IPS DF 6.9 (cell line): ENCODE results near the gene ARID3B.

Experiments used
- DNase-seq: peaks from one replicate; pipeline ENCODE4 v3.0.0-alpha.2; 2013; ENCODE audit warnings: low read depth, low spot score
- H3K27ac ChIP-seq: one replicate; pipeline ENCODE4 v1.5.1; 2013; ENCODE audit warnings: low read length, control low read depth
- H3K27me3 ChIP-seq: 2 replicates; pipeline ENCODE4 v1.6.1; 2013; ENCODE audit warnings: mild to moderate bottlenecking, low read length; ENCODE audit not compliant: control insufficient read depth, insufficient read depth
- H3K36me3 ChIP-seq: 2 replicates; pipeline ENCODE4 v1.6.1; 2013; ENCODE audit warnings: low read length; ENCODE audit not compliant: control insufficient read depth, insufficient read depth
- H3K4me1 ChIP-seq: 2 replicates; pipeline ENCODE4 v1.6.1; 2013; ENCODE audit warnings: low read length; ENCODE audit not compliant: control insufficient read depth, insufficient read depth
- H3K4me3 ChIP-seq: 2 replicates; pipeline ENCODE4 v1.5.1; 2013; ENCODE audit warnings: mild to moderate bottlenecking, low read length
- H3K9me3 ChIP-seq: 2 replicates; pipeline ENCODE4 v1.6.1; 2013; ENCODE audit warnings: low read length, inconsistent platforms; ENCODE audit not compliant: control insufficient read depth, insufficient read depth
- WGBS: extraction: QIAGEN DNeasy Blood & Tissue Kit; methylation state at CpG from one replicate; pipeline ENCODE4 v1.1.7; 2013; ENCODE audit warnings: mixed read lengths, missing lambda C conversion rate; ENCODE audit not compliant: insufficient read length, insufficient coverage; 5-methylcytosine and 5-hydroxymethylcytosine counted together

The ARID3B gene

GRCh38 chr15:74564182-74564581 lies 23.2 kb downstream of the ARID3B start:
- no CpG with 5 or more reads among the region's 1 CpG for WGBS
- Histone ChIP-seq H3K4me3 (no peak overlapping the region), H3K9me3 (no peaks in the 10 kb centered on the region), H3K4me1 (no peaks in the 10 kb centered on the region), H3K36me3 (peaks cover 4% of the 10 kb centered on the region; the same call in 1 of the 2 replicates), H3K27ac (no peak overlapping the region), H3K27me3 (no peaks in the 10 kb centered on the region)
- DNase-seq = no peak

- no peaks in the 10 kb centered on the region for H3K4me1 ChIP-seq
- no peak overlapping the region for H3K27ac ChIP-seq
- H3K27me3 ChIP-seq = no peaks in the 10 kb centered on the region
- peaks cover 5% of the 10 kb centered on the region; the same call in 1 of the 2 replicates for H3K36me3 ChIP-seq
- DNase-seq = no peak
- H3K9me3 ChIP-seq = no peaks in the 10 kb centered on the region
- WGBS = no CpG with 5 or more reads among the region's 2 CpGs
- no peak overlapping the region for H3K4me3 ChIP-seq
These were observed 24.5 kb downstream of the ARID3B start for GRCh38 chr15:74565381-74566085.

GRCh38 chr15:74568594-74568993 lies 27.6 kb downstream of the ARID3B start:
- Histone ChIP-seq H3K4me3 (no peak overlapping the region), H3K4me1 (no peaks in the 10 kb centered on the region), H3K36me3 (peaks cover 20% of the 10 kb centered on the region; the same call in 1 of the 2 replicates), H3K27ac (no peak overlapping the region), H3K9me3 (no peaks in the 10 kb centered on the region), H3K27me3 (no peaks in the 10 kb centered on the region)
- no peak for DNase-seq
- no CpG with 5 or more reads among the region's 1 CpG for WGBS

- Histone ChIP-seq H3K4me3 (no peak overlapping the region), H3K27me3 (no peaks in the 10 kb centered on the region), H3K4me1 (no peaks in the 10 kb centered on the region), H3K27ac (no peak overlapping the region), H3K36me3 (peaks cover 21% of the 10 kb centered on the region; the same call in 1 of the 2 replicates), H3K9me3 (no peaks in the 10 kb centered on the region)
- no CpG with 5 or more reads among the region's 4 CpGs for WGBS
- DNase-seq = no peak
These were observed 28.7 kb downstream of the ARID3B start for GRCh38 chr15:74569731-74570070.

GRCh38 chr15:74571191-74571590 lies 30.2 kb downstream of the ARID3B start:
- Histone ChIP-seq H3K4me3 (no peak overlapping the region), H3K9me3 (no peaks in the 10 kb centered on the region), H3K4me1 (no peaks in the 10 kb centered on the region), H3K36me3 (peaks cover 29% of the 10 kb centered on the region; the same call in 1 of the 2 replicates), H3K27me3 (no peaks in the 10 kb centered on the region), H3K27ac (no peak overlapping the region)
- no CpG with 5 or more reads among the region's 3 CpGs for WGBS
- no peak for DNase-seq

- no peaks in the 10 kb centered on the region for H3K27me3 ChIP-seq
- no peaks in the 10 kb centered on the region for H3K4me1 ChIP-seq
- no peaks in the 10 kb centered on the region for H3K9me3 ChIP-seq
- H3K4me3 ChIP-seq = no peak overlapping the region
- no CpG with 5 or more reads among the region's 4 CpGs for WGBS
- H3K36me3 ChIP-seq = peaks cover 37% of the 10 kb centered on the region
- no peak for DNase-seq
- H3K27ac ChIP-seq = no peak overlapping the region
These were observed 33.0 kb downstream of the ARID3B start for GRCh38 chr15:74573987-74574386.

GRCh38 chr15:74578496-74578994 lies 37.5 kb downstream of the ARID3B start:
- Histone ChIP-seq H3K36me3 (peaks cover 24% of the 10 kb centered on the region), H3K9me3 (no peaks in the 10 kb centered on the region), H3K4me3 (no peak overlapping the region), H3K27me3 (no peaks in the 10 kb centered on the region), H3K27ac (no peak overlapping the region), H3K4me1 (no peaks in the 10 kb centered on the region)
- no CpG with 5 or more reads among the region's 3 CpGs for WGBS
- no peak for DNase-seq

GRCh38 chr15:74579001-74579400 lies 38.0 kb downstream of the ARID3B start:
- H3K4me1 ChIP-seq = no peaks in the 10 kb centered on the region
- H3K27ac ChIP-seq = no peak overlapping the region
- H3K27me3 ChIP-seq = no peaks in the 10 kb centered on the region
- no CpG with 5 or more reads among the region's 9 CpGs for WGBS
- H3K9me3 ChIP-seq = no peaks in the 10 kb centered on the region
- peaks cover 23% of the 10 kb centered on the region for H3K36me3 ChIP-seq
- H3K4me3 ChIP-seq = no peak overlapping the region
- no peak for DNase-seq

- Histone ChIP-seq H3K36me3 (peaks cover 12% of the 10 kb centered on the region), H3K27ac (no peak overlapping the region), H3K9me3 (no peaks in the 10 kb centered on the region), H3K4me3 (no peak overlapping the region), H3K27me3 (no peaks in the 10 kb centered on the region), H3K4me1 (no peaks in the 10 kb centered on the region)
- WGBS = no CpG with 5 or more reads among the region's 7 CpGs
- no peak for DNase-seq
These were observed 39.7 kb downstream of the ARID3B start for GRCh38 chr15:74580538-74581350.

- no CpG with 5 or more reads among the region's 2 CpGs for WGBS
- Histone ChIP-seq H3K27ac (no peak overlapping the region), H3K4me3 (no peak overlapping the region), H3K4me1 (no peaks in the 10 kb centered on the region), H3K27me3 (no peaks in the 10 kb centered on the region), H3K36me3 (peaks cover 16% of the 10 kb centered on the region), H3K9me3 (no peaks in the 10 kb centered on the region)
- DNase-seq = no peak
These were observed 43.2 kb downstream of the ARID3B start for GRCh38 chr15:74584204-74584603.
